Smooth muscle cell (in vitro differentiated cells): ENCODE results near the gene CEMIP2. TPM values are rescaled to one million over a fixed set of nuclear protein-coding genes. Genes with fewer than 3 reads are reported as not detected.

ENCODE experiments used
- DNase-seq: peaks from one replicate; lab custom pipeline; 2025; ENCODE audit not compliant: unreplicated experiment; lab: John Stamatoyannopoulos, UW
- H2AFZ ChIP-seq: fragments of 200-600 bp; sonication (generic); 2 replicates; pipeline ENCODE4 v1.6.0; 2016; ENCODE audit warnings: antibody characterized with exemption, low read depth, mild to moderate bottlenecking
- H3F3A ChIP-seq: fragments of 200-600 bp; sonication (generic); 2 replicates; pipeline ENCODE4 v1.6.0; 2017; ENCODE audit warnings: antibody characterized with exemption, low read depth
- H3K27ac ChIP-seq: fragments of 200-600 bp; sonication (generic); 2 replicates; pipeline ENCODE4 v1.5.1; 2016; ENCODE audit warnings: low read depth, mild to moderate bottlenecking
- H3K27me3 ChIP-seq: fragments of 200-600 bp; sonication (generic); 2 replicates; pipeline ENCODE4 v1.6.1; 2016; ENCODE audit warnings: low read depth, mild to moderate bottlenecking
- H3K36me3 ChIP-seq: fragments of 200-600 bp; sonication (generic); 2 replicates; pipeline ENCODE4 v1.5.1; 2016; ENCODE audit warnings: low read depth
- H3K4me1 ChIP-seq: fragments of 200-600 bp; sonication (generic); 2 replicates; pipeline ENCODE4 v1.5.1; 2016; ENCODE audit warnings: low read depth
- H3K4me2 ChIP-seq: fragments of 200-600 bp; sonication (generic); 2 replicates; pipeline ENCODE4 v1.6.0; 2016; ENCODE audit warnings: mild to moderate bottlenecking
- H3K4me3 ChIP-seq: fragments of 200-600 bp; sonication (generic); 2 replicates; pipeline ENCODE4 v1.5.1; 2016; ENCODE audit warnings: mild to moderate bottlenecking
- H3K79me2 ChIP-seq: fragments of 200-600 bp; sonication (generic); 2 replicates; pipeline ENCODE4 v1.6.0; 2016; ENCODE audit warnings: low read depth, mild to moderate bottlenecking
- H3K9ac ChIP-seq: fragments of 200-600 bp; sonication (generic); 2 replicates; pipeline ENCODE4 v1.6.0; 2016; ENCODE audit warnings: low read depth
- H3K9me3 ChIP-seq: fragments of 200-600 bp; sonication (generic); replicated peaks from 2 replicates; pipeline ENCODE4 v1.5.1; 2016; ENCODE audit warnings: low read depth
- H4K20me1 ChIP-seq: fragments of 200-600 bp; sonication (generic); 2 replicates; pipeline ENCODE4 v1.6.0; 2016; ENCODE audit warnings: low read depth
- WGBS: methylation state at CpG from one replicate; pipeline ENCODE4 v1.1.7; 2016; ENCODE audit warnings: low lambda C conversion rate; 5-methylcytosine and 5-hydroxymethylcytosine counted together
- polyA plus RNA-seq: library from polyadenylated mRNA; unstranded; fragments of >200 nt; fragmentation: Nextera tagmentation; extraction: Ambion mirVana; gene quantifications from 2 replicates; pipeline ENCODE4 v1.2.1, GENCODE V29; 2016
- total RNA-seq: library from RNA; depleted of rRNA; stranded (reverse); fragments of >200 nt; gene quantifications from 2 replicates; pipeline ENCODE4 v1.2.3, GENCODE V29; 2014
- TF ChIP-seq, protein P1 (sequence below): fragments of 200-600 bp; sonication (generic); IDR thresholded peaks from 2 replicates; pipeline ENCODE4 v1.5.1; 2017; ENCODE audit warnings: borderline replicate concordance, mild to moderate bottlenecking, antibody characterized with exemption; ENCODE audit not compliant: insufficient read depth, poor library complexity, severe bottlenecking

CEMIP2 gene
- total and polyA plus RNA-seq, 2 experiments from 2014 or later = 46.1 to 103 TPM

DNA sequence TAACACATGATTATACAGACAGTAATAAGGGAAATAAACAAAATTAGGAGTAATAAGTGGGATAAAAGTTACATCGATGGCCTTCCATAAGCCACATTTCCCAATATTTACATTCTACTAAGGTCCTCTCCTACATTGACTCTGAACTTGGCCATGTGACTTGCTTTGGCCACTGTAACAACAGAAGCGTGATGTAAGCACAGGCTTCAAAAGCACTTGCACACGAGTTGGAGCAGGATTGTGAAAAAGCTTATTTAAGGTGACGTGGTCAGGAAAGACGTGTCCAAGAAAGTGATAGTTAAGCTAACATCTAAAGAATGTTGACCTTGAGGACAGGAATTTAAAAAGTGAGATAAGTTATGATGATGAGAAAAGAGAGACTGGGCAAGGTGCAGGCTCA lies 9.8 kb upstream of the CEMIP2 start:
- H4K20me1 ChIP-seq = no peaks in the 10 kb centered on the region
- no peaks in the 10 kb centered on the region for H3K9me3 ChIP-seq
- H3K9ac ChIP-seq = no peak overlapping the region
- H3K4me2 ChIP-seq = no peak overlapping the region
- no peaks in the 10 kb centered on the region for H3F3A ChIP-seq
- DNase-seq = no peak
- H3K36me3 ChIP-seq = no peaks in the 10 kb centered on the region
- H3K4me3 ChIP-seq = no peak overlapping the region
- no peak overlapping the region for H3K27ac ChIP-seq
- H3K79me2 ChIP-seq = no peaks in the 10 kb centered on the region
- TF ChIP-seq, protein P1, sequence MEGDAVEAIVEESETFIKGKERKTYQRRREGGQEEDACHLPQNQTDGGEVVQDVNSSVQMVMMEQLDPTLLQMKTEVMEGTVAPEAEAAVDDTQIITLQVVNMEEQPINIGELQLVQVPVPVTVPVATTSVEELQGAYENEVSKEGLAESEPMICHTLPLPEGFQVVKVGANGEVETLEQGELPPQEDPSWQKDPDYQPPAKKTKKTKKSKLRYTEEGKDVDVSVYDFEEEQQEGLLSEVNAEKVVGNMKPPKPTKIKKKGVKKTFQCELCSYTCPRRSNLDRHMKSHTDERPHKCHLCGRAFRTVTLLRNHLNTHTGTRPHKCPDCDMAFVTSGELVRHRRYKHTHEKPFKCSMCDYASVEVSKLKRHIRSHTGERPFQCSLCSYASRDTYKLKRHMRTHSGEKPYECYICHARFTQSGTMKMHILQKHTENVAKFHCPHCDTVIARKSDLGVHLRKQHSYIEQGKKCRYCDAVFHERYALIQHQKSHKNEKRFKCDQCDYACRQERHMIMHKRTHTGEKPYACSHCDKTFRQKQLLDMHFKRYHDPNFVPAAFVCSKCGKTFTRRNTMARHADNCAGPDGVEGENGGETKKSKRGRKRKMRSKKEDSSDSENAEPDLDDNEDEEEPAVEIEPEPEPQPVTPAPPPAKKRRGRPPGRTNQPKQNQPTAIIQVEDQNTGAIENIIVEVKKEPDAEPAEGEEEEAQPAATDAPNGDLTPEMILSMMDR = no peak
- WGBS = 82% methylated on average over 5 of the region's 5 CpGs
- H3K27me3 ChIP-seq = no peaks in the 10 kb centered on the region
- H2AFZ ChIP-seq = no peak overlapping the region
- H3K4me1 ChIP-seq = no peaks in the 10 kb centered on the region

DNA sequence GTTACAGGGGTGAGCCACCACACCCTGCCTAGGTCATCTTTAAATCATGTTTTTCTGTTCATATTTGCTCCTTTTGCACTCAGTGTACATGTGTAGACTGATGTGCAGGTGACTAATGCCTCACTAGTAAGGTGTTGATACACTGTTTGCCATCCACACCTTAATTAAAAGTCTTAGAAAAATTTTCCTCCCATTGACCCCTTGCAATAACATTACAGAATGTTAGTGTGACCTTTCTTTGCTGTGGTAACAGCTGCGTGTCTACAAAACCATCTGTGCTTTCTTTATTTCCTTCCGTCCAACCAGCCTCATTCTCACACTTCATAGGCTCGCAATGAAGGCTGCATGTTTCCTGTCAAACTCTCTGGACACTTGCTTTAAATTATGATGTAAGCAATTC lies 6.6 kb upstream of the CEMIP2 start:
- TF ChIP-seq, protein P1 = no peak
- Histone ChIP-seq H3K9ac (no peak overlapping the region), H2AFZ (no peak overlapping the region), H3K27ac (no peak overlapping the region), H3K4me3 (no peak overlapping the region), H3K36me3 (no peaks in the 10 kb centered on the region), H4K20me1 (no peaks in the 10 kb centered on the region), H3F3A (peaks cover 4% of the 10 kb centered on the region), H3K79me2 (no peaks in the 10 kb centered on the region), H3K4me2 (no peak overlapping the region), H3K9me3 (no peaks in the 10 kb centered on the region), H3K4me1 (no peaks in the 10 kb centered on the region), H3K27me3 (no peaks in the 10 kb centered on the region)
- no peak for DNase-seq
- 63% methylated on average over 3 of the region's 3 CpGs for WGBS

DNA sequence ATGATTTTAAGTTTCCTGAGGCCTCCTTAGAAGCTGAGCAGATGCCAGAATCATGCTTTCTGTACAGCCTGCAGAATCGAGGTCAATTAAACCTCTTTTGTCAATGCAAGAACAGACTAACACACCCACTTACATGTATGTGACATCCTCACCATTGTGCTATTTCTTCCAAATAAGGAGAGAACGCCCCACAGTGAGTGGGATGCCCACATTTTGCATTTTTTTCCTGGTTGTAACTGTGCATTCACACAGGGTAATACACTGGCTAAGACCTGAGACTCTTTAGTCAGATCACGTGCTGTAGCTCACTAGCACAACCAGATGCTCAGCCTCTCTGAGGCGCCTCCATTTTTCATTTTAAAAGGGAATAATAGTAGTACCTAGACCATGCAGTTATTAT lies 4.4 kb upstream of the CEMIP2 start:
- no peak overlapping the region for H3K9ac ChIP-seq
- 84% methylated on average over 4 of the region's 4 CpGs for WGBS

DNA sequence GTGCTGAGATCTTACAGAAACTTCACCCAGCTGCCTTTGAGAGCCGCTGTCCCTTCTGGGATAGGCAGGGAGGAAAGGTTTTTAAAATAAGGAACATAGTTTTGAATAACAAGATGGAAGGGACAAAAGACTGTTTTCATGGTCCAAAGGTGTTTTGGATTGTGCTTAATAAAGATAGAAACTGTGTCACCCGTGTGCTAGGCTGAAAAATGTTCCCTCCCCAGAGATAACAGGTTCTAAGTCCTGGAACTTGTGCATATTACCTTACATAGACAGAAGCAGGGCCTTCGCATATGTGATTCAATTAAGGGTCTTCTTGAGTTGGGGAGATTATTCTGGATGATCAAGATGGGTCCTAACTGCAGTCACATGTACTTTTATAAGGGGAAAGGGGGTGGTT lies 1.9 kb upstream of the CEMIP2 start:
- Histone ChIP-seq H3K27me3 (no peaks in the 10 kb centered on the region), H3F3A (peaks cover 8% of the 10 kb centered on the region), H4K20me1 (peaks cover 29% of the 10 kb centered on the region), H3K36me3 (no peaks in the 10 kb centered on the region), H3K9ac (no peak overlapping the region), H3K9me3 (no peaks in the 10 kb centered on the region), H3K27ac (no peak overlapping the region), H3K79me2 (peaks cover 32% of the 10 kb centered on the region), H2AFZ (no peak overlapping the region), H3K4me1 (peaks cover 14% of the 10 kb centered on the region), H3K4me2 (no peak overlapping the region), H3K4me3 (no peak overlapping the region)
- WGBS = 88% methylated on average over 3 of the region's 3 CpGs
- no peak for DNase-seq
- TF ChIP-seq, protein P1 = no peak

More for the DNA sequence above, 4.4 kb upstream of the CEMIP2 start:
- Histone ChIP-seq H3K27ac (no peak overlapping the region), H4K20me1 (peaks cover 3% of the 10 kb centered on the region), H3K4me3 (no peak overlapping the region), H3K27me3 (no peaks in the 10 kb centered on the region), H3K36me3 (no peaks in the 10 kb centered on the region), H3K4me2 (no peak overlapping the region), H2AFZ (no peak overlapping the region), H3K9me3 (no peaks in the 10 kb centered on the region), H3F3A (peaks cover 4% of the 10 kb centered on the region), H3K79me2 (peaks cover 6% of the 10 kb centered on the region), H3K4me1 (no peaks in the 10 kb centered on the region)
- TF ChIP-seq, protein P1 = no peak
- DNase-seq = no peak
